Gastroesophageal sphincter (tissue), 3 donors: Measurements from ENCODE around the gene TSPAN13.

ENCODE experiments used
- CTCF ChIP-seq, 4 experiments: fragments of 200-600 bp in 2 of 4; fragments of 450-650 bp in 2 of 4; sonication (generic) in 1 of 4; IDR thresholded peaks; one replicate each; pipeline ENCODE4 v1.5.1; 2017 to 2019; ENCODE audit warnings: antibody characterized with exemption in 4 of 4, mild to moderate bottlenecking in 2 of 4, moderate library complexity in 2 of 4
- EP300 ChIP-seq: sonication (generic); formaldehyde crosslinking; IDR thresholded peaks from one replicate; pipeline ENCODE4 v1.6.1; 2017; ENCODE audit warnings: antibody characterized with exemption, mild to moderate bottlenecking
- POLR2AphosphoS5 ChIP-seq: sonication (generic); formaldehyde crosslinking; IDR thresholded peaks from one replicate; pipeline ENCODE4 v1.6.1; 2017; ENCODE audit warnings: antibody characterized with exemption

GRCh38 chr7:16812542-16813231 lies 59.1 kb downstream of the TSPAN13 start:
- TF ChIP-seq CTCF (IDR thresholded peaks at IDR 0.05) = no peak
- no peak for TF ChIP-seq POLR2AphosphoS5
- TF ChIP-seq EP300 = no peak
